IPS-18c (cell line): ENCODE results near the gene UNC5A.

Experiments used
- H3K4me3 ChIP-seq: 2 replicates; pipeline ENCODE4 v1.7.0; 2013; ENCODE audit warnings: low read depth, mild to moderate bottlenecking, low read length, moderate library complexity; ENCODE audit not compliant: insufficient read depth
- H3K9me3 ChIP-seq: one replicate; pipeline ENCODE4 v1.6.1; 2013; ENCODE audit warnings: mild to moderate bottlenecking, low read length, moderate library complexity; ENCODE audit not compliant: control insufficient read depth, insufficient read depth

The UNC5A gene

DNA sequence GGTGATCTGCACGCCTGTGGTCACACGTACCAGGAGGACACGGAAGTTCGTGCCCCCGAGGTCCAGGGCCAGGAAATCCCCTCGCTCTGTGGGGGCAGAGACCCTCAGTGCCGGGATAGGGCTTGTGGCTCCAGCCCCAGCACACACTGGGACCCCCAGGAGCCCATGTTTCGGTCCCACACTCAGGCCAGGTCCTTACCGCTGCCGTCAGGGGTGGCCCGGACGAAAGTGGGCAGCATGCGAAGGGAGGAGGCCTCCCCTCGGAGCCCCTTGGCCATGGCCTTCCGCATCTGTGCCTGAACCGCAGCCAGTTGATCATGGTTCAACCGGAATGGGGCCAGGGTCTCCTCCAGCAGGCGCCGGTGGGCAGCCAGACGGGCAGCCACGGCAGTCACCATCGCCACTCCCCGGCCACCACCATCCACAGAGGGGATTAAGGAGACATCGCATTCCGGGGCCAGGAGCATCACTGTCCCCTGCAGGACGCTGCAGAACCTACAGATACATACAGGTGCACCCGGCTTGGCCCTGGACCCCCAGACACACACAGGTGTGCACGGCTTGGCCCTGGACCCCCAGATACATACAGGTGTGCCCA lies 77.0 kb downstream of the UNC5A start:
- no peak overlapping the region for H3K4me3 ChIP-seq

DNA sequence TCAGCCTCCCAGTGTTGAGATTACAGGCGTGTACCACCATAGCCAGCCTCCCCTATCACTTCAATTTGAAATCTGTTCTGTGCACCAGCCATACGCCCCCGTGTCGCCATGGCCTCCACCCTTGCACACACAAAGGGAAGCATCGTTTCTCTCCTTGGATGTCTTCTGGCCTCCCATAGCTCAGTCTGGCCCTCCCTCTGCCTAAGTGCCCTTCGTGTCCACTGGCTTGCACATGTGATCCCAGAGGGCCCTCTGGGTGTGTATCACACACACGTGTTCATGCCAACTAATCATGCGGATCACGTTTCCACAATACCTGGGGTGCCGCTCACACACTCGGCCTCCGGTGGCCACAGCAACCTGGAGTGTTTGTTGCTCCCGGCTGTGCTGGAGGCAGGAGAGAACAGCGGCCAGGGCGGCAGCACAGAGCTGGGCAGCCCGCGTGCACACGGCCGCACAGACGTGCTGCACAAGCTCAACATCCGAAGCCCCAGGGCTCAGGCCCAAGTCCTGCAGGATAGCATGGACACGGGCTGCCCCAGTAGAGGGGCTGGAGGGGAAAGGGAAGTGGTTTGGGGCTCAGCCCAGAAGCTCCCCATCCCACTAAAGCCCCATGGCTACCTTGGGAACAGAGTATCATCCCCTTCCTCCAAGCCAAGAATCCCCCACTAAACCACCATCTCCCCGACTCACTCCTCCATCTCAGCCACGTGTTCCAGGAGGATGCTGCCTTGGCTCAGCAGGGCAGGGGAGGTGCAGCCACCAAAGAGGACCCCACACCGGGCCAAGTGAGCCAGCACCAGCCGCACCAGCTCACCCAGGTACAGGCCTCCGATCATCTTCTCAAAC lies 77.9 kb downstream of the UNC5A start:
- Histone ChIP-seq H3K9me3 (no peaks in the 10 kb centered on the region), H3K4me3 (no peak overlapping the region)

More for the DNA sequence above, 77.0 kb downstream of the UNC5A start:
- H3K9me3 ChIP-seq, result no peaks in the 10 kb centered on the region

DNA sequence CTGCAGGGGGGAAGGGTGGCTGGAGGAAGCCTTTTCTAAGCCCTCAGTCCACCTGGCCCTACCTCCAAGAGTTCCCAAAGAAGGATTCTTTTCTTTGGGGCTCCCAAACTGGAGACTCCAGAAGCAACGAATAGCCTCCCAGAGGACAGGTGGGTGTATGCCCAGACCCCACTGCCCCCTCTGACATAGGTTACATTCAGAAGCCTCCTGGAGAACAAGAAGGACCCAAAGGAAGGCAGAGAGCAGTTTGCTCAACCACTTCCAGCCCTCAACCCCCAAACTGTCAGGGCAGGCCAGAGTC lies 78.5 kb downstream of the UNC5A start:
- H3K4me3 ChIP-seq, result no peak overlapping the region

DNA sequence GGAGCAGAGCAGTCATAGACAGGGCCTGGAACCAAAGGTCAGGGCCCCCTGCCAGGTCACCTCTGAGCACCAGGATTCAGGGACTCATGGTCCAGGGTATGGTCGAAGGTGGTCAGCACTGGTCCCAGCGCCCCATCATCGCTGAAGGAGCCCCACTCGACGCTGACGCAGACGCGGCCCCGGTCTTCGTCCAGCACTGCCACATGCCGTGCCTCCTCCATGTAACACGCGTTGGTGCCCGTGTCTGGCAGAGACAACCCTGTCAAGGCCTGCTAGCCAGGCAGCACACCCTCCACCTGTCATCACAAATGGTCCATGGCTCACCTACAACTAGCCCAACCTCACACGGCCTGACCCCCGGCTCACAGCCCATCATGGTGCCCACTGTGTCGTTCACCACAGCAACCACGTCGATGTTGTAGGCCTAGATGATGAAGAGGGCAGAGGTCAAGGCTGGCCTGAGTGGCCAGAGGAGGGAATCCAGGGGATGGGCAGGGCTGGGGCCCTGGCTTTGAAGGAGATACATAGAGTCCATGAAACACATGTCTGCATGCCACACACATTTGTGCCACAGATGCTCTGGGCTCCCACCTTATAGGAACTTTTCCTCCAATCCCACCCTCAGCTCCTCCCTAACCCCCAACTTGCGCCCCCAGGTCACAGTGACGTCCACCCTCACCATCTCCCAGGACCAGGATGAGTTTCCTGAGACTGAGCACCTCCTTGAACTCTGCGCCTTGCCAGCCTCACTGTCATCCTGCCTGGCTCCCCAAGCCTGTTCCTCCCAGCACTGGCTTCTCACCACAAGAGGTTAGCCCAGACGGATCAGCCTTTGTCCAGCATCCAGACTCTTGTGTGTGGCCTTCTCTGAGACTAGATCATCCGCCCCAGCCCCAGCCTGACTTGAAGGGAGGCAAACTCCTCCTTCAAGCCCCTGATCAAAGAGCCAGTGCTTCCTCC lies 79.2 kb downstream of the UNC5A start:
- Histone ChIP-seq H3K4me3 (no peak overlapping the region), H3K9me3 (no peaks in the 10 kb centered on the region)

More for the DNA sequence above, 78.5 kb downstream of the UNC5A start:
- no peaks in the 10 kb centered on the region for H3K9me3 ChIP-seq

DNA sequence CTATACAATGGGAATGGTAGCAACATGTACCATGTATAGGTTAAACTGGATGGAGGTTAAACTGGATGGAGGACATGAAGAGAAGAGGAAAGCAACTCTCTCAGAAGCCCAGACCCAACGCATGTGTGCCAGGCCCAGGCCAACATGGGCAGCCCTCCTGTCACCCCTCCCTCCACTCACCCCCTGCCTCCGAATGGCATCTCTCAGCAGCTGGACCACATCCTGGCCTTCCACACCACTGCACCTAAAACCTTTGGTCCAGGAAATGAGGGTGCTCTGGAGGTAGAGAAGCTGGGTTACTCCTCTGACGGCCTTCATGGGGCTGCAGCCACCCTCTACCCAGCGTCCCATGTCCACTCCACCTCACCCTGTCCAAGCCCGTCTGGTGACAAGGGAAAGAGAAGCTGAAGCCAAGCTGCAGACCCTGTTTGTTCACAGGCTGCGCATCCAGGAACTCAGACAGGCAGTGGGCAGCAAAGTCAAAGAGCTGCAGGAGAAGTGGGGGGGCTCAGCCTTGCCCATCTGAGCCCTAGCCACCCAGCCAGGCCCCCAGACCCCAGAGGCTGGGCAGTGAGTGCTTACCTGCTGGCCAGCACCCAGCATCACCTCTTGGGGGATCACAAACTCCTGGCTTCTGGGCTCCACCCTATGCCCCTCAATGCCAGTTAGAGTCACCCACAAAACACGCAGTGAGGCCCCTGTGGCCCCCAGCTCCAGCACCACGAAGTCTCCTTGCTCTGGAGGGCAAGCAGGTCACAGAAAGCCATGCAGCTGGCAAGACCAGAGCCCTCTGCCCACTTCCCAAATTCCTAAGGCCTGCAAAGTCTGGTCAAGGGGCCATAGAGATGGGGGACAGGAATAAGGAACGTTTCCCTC lies 80.3 kb downstream of the UNC5A start:
- H3K9me3 ChIP-seq, result no peaks in the 10 kb centered on the region
- no peak overlapping the region for H3K4me3 ChIP-seq

DNA sequence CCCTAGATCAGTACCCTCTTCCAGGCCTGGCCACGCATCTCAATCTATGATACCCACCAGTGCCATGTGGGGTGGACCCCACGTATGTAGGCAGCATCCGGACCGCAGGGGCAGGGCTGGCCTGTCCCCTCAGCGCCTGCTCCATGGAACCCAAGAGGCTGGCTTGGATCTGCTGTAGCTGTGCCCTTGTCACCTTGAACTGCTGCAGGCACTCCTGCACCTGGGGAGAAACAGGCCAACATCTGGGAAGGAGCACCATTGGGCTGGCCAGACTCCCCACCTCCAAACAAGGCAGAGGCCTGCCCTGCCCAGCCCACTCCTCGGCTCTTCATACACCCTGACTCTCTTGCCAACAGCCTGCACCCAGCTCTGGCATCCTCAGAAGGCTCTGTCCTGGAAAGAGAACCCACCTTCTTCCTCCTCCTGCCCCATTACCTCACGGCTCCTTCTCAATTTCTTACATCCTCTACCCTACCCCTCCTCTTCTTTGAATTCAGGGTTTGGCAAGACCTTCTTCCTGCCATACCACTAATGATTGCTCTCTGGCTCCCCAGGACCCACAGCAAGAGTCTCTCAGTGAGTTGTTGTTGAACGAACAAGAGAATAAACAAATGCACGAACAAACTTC lies 81.1 kb downstream of the UNC5A start:
- H3K4me3 ChIP-seq, result no peak overlapping the region
- H3K9me3 ChIP-seq, result no peaks in the 10 kb centered on the region

DNA sequence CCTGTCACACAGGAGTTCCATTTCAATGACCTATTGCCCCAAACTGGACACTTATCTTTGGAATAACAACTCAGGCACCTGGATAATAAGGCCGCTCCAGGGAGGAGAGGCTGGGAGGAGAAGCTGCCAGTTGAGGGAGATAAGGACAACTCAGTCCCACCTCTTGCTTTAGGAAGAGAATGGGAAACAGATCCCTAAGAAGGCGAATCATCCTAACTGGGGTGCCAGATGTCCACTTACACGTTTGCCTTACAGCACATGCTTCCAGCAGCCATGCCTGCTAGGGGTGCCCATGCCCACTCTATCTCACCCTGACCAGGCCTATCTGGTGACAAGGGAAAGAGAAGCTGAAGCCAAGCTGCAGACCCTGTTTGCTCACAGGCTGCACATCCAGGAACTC lies 82.3 kb downstream of the UNC5A start:
- Histone ChIP-seq H3K4me3 (no peak overlapping the region), H3K9me3 (no peaks in the 10 kb centered on the region)

DNA sequence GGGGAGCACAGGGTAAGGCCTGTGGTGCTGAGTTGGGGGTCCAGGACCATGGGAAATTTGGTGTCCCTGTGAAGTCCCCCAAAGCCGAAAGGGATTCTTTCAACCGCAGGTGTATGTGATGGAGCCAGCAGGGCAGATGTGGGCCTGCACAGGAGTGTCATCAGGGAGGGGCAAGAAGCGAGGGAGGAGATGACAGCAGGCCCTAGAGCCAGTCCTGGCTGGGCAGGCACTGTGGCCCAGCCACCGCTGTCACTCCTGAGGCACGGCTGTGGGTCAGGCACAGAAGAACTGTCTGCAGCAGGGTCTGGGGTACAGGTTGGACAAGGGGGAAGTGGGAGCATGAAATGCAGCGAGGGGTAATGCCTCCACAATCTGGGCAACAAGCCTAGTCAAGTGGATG lies 83.9 kb downstream of the UNC5A start:
- no peak overlapping the region for H3K4me3 ChIP-seq
- H3K9me3 ChIP-seq, result no peaks in the 10 kb centered on the region

DNA sequence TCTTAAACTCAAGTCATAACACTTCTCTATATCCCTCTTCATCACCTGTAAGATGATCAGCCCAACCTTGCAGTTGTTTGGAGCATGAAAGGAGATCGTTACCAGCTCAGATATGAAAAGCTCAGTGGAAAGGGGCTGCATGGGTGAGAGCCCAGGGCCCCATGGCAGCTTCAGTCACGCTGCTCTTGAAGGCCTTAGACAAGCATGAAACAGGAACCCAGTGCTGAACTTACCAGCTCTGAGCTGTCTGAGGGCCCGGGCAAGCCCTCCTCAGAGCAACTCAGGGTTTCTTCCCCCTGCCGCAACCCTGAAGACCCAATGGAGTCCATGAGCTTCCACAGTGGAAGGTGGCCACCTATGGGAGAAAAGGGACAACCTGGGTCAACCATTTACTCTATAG lies 85.5 kb downstream of the UNC5A start:
- Histone ChIP-seq H3K9me3 (no peaks in the 10 kb centered on the region), H3K4me3 (no peak overlapping the region)

DNA sequence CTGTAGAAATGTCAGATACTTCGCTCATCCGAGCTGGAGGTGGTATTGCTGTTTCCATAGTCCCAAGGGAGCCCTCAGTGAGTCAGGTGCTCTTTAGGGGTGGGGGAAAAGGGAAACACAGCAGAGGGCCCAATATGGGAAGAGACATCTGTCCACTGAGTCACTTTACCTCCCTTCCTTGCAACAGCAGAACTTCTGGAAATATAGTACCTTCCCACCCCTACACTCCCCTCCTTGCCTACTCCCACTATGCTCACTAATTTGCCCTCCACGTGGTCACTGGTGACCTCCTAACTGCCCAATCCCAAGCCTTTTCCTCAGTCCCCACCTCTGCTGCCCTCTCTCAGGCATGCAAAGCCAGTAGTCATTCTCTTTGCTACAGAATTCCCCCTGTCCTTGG lies 86.9 kb downstream of the UNC5A start:
- Histone ChIP-seq H3K4me3 (no peak overlapping the region), H3K9me3 (no peaks in the 10 kb centered on the region)

DNA sequence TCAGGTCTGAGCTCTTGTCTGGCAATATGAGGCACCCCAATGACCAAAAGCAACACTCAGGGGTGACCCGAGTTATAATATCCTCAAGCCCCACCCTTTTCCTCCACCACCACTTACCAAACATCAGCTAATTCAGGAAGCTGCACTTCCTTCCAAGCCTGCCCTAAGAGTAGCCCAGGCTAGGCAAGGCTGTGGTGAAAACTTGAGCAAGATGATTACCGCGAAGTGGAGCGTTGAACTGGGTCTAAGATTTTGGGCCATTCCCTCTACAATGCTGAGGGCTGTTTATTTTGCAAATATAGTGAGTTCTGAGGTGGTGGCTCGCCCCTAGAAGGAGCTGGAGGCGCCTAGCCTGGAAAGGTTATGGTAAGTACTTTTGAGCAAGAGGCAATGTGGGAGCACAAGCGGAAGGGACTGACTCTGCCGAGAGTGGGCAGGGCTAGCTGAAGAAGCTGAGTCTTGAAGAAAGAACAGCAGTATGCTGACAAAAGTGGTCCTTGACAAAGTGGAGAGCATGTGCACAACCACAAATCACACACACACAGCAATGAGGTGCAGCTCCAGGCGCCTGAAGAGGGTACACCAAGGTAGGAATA lies 89.0 kb downstream of the UNC5A start, which contains the start of gene HK3:
Gene HK3, minus strand, starts transcription at position 51 of the 596 bp plus-strand sequence. CDS start 3,187 bp downstream, outside the sequence.
- H3K4me3 ChIP-seq, result no peak within 1 kb of the TSS
- no peaks in the 10 kb centered on the region for H3K9me3 ChIP-seq

DNA sequence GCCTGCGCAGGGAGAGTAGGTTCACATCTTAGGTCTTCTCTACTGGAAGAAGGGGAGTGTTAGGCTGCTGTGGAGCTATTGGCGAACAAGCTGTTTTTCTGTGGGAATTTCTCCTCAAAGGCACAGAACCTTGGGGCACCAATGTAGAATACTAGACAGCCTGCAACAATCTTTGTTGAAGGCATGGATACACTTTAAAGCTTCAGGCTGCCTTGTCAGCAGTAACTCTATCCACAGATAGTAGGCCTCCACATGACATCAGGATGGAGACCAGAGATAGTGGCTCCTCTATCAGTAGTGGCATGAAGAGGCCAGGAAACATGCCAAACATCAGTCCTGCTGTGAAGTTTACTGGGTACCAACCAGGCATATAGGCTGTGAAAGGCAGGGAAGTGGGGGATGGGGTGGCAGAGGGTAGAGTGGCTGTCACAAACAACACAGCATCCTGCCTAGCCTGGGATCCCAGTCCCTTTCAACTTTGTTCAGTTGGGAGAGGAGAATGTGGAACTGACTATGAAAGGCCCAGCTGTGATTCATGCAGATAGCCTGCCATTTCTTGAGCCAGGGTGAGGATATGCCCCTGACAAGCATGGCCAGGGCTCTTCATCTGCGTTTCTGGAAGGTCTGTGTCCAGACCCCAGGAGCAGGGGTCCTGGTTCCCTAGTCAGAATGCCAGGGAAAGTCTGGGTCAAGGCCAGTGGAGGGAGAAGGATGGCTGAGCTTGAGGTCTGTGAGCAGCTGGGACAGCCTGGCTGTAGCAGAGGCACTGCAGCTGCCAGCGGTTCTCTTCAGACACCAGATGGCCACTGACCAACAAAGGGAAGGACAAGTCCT lies 89.8 kb downstream of the UNC5A start:
- Histone ChIP-seq H3K9me3 (no peaks in the 10 kb centered on the region), H3K4me3 (no peak overlapping the region)

DNA sequence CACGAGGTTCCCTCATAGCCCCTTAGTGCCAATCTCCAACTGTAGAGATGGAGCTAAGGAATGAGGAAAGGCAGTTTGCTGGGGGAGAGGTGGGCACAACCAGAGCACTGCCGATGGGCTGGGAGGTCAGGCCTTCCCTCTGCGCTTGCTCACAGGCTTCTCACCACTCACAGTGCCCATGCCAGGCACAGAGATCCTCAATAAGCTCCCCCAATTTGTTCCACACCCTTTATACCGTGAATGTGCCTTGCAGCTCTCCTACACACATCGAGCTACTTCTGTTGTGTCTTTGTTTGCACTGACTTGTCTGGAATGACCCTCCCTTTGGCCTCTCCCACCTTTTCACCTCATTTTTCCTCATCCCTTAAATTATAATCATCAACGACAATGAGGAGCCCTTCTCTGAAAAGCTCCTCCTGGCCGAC lies 90.4 kb downstream of the UNC5A start:
- H3K4me3 ChIP-seq, result no peak overlapping the region
- H3K9me3 ChIP-seq, result no peaks in the 10 kb centered on the region

DNA sequence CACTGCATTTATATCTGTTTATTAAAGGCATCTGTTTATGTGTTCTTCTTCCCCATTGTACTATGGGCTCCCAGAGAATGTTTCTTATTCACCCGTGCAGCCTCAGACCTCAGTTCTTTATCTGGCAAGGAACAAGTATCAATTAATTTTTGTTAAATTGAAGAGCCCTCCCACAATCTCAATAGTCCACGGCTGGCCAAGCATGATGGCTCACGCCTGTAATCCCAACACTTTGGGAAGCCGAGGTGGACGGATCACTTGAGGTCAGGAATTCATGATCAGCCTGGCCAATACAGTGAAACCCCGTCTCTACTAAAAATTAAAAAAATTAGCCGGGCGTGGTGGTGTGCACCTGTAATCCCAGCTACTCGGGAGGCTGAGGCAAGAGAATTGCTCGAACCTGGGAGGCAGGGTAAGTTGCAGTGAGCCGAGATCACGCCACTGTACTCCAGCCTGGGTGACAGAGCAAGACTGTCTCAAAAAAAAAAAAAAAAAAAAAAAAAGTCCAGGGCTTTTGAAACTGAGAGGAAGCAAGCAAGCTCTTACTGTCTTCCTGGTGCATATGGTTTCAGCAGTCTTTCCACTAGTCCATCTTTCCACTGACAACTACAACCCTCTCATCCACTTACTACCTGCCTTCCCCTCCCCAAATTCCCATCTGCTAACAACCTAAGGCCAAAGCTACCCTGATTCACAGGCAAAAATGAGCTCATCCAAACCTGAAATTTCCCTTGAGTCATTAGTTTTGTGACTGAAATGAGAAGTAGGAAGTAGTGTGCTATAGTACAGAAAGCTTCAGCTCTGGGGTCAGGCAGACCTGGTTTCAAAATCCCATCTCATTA lies 91.1 kb downstream of the UNC5A start:
- no peak overlapping the region for H3K4me3 ChIP-seq
- H3K9me3 ChIP-seq, result no peaks in the 10 kb centered on the region
